Aorta (tissue), 5 donors: Measurements from ENCODE around the gene C19orf73. TPM values are rescaled to one million over a fixed set of nuclear protein-coding genes. Genes with fewer than 3 reads are reported as not detected.
A peak's percentile ranks its signal among the peaks of the same experiment; 100 is the strongest.
"Not testable (repeated sequence)": the region's sequence is repeated elsewhere in the genome, so short reads cannot be mapped to it uniquely, and the experiment has no call there.

Experiments
- ATAC-seq: fragments of 200-7000 bp; cut with Tn5 transposase; one replicate; pipeline ENCODE4 v1.9.1; 2022; ENCODE audit warnings: moderate library complexity; ENCODE audit not compliant: low FRiP score
- DNase-seq, 2 donors: peaks; one replicate each; pipeline ENCODE4 v3.0.0-alpha.2; 2020
- H3K27ac ChIP-seq, 2 donors: one replicate each; pipeline ENCODE4 v1.5.1; 2013; ENCODE audit warnings: low read length in 2 of 2, mild to moderate bottlenecking in 2 of 2, moderate library complexity in 2 of 2, control low read depth in 1 of 2, inconsistent platforms in 1 of 2, low read depth in 1 of 2
- H3K27me3 ChIP-seq, 2 donors: one replicate each; pipeline ENCODE4 v1.6.1; 2013; ENCODE audit warnings: control low read depth in 1 of 2, low read length in 1 of 2, mild to moderate bottlenecking in 1 of 2, moderate library complexity in 1 of 2; ENCODE audit not compliant: insufficient read depth in 2 of 2, control insufficient read depth in 1 of 2
- H3K36me3 ChIP-seq, 2 donors: one replicate each; pipeline ENCODE4 v1.6.1; 2013; ENCODE audit warnings: control low read depth in 1 of 2, low read length in 1 of 2, mild to moderate bottlenecking in 1 of 2; ENCODE audit not compliant: insufficient read depth in 2 of 2, control insufficient read depth in 1 of 2
- H3K4me1 ChIP-seq, 2 donors: one replicate each; pipeline ENCODE4 v1.6.1; 2013; ENCODE audit warnings: low read length in 2 of 2, control low read depth in 1 of 2, mild to moderate bottlenecking in 1 of 2, moderate library complexity in 1 of 2; ENCODE audit not compliant: insufficient read depth in 2 of 2, control insufficient read depth in 1 of 2
- H3K4me3 ChIP-seq, 2 donors: one replicate each; pipeline ENCODE4 v1.5.1; 2013; ENCODE audit warnings: low read length in 2 of 2, control low read depth in 1 of 2, mild to moderate bottlenecking in 1 of 2
- H3K9me3 ChIP-seq: one replicate; pipeline ENCODE4 v1.6.1; 2013; ENCODE audit warnings: mild to moderate bottlenecking, low read length; ENCODE audit not compliant: control insufficient read depth
- WGBS, 2 donors: extraction: QIAGEN DNeasy Blood & Tissue Kit; methylation state at CpG; one replicate each; pipeline ENCODE4 v1.1.7; 2013; 5-methylcytosine and 5-hydroxymethylcytosine counted together
- intact Hi-C, 2 donors: fragments of 100-400 bp; cut with DNase I; formaldehyde crosslinking; loops; one replicate each; pipeline versions ENCODE4 v1.14.2 to v1.15.0; 2022
- polyA plus RNA-seq, 2 donors: library from polyadenylated mRNA; stranded (reverse); fragments of 200-250 nt; gene quantifications; one replicate each; pipeline ENCODE4 v1.2.3, GENCODE V29; 2013
- total RNA-seq, 2 donors: library from RNA; stranded (reverse); fragmentation: NEBNext Ultra II Directional; extraction: Animal tissue kit (Norgen Biotek cat#: 25700); gene quantifications; one replicate each; pipeline ENCODE4 v1.2.1, GENCODE V29; 2021
- donor health status: healthy with polysubstance abuse.
- donor health status: Bipolar disorder and iron deficiency.
- donor health status: DM: no; HTN: no; CAD: no.
- donor health status: DM: no; HTN: no; CAD: no.
- donor health status: DM: yes; HTN: yes; CAD: no.

The C19orf73 gene
- total and polyA plus RNA-seq, 4 donors: 0.49 to 5.4 (median 0.86) TPM

DNA sequence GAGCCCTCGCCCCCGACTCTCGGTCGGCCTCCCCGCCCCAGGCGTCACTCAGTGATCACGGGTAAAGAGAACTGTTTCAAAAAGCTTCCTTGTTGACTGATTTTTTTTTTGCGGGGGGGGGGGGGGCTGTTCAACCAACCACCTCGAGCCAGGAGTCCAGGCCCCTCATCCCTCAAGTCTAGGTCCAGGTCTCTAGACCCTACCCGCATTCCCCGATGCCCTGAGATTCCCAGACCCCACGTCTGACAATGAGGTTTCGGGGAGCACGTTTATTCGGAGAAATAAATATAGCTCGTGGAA lies 32.0 kb upstream of the C19orf73 start:
- Histone ChIP-seq H3K36me3 (no peaks in the 10 kb centered on the region), H3K27me3 (no peaks in the 10 kb centered on the region), H3K4me1 (no peaks in the 10 kb centered on the region), H3K9me3 (no peaks in the 10 kb centered on the region), H3K27ac (no peak overlapping the region), H3K4me3 (peak overlapping the region; percentile 14 to 64)
- WGBS, 2 donors: 4 to 5% methylated on average over 16 of the region's 16 CpGs
- DNase-seq: no peak
- ATAC-seq: no peak
- intact Hi-C loops: loop anchor here (2.0 to 5.0 kb wide), 2 partner anchors 32 to 34 kb away; partner anchors contain the start of genes C19orf73 (in 2 of the 2) and PPFIA3 (in 2 of the 2)

GRCh38 chr19:49150106-49150943 lies 31.4 kb upstream of the C19orf73 start:
- DNase-seq (peak; percentile 89 to 93), ATAC-seq (peak; percentile 87)
- H3K4me3 ChIP-seq: peak overlapping the region; percentile 14 to 64
- H3K27me3 ChIP-seq: no peaks in the 10 kb centered on the region
- intact Hi-C loops: loop anchor here (2.0 to 5.0 kb wide), 2 partner anchors 32 to 33 kb away; partner anchors contain the start of genes C19orf73 (in 2 of the 2) and PPFIA3 (in 2 of the 2)
- H3K36me3 ChIP-seq: no peaks in the 10 kb centered on the region
- H3K27ac ChIP-seq: peak overlapping the region in 1 of 2 donors; percentile 3
- H3K4me1 ChIP-seq: no peaks in the 10 kb centered on the region
- 1% methylated on average over 54 to 75 of the region's 75 CpGs for WGBS, 2 donors
- H3K9me3 ChIP-seq: no peaks in the 10 kb centered on the region

GRCh38 chr19:49149652-49150105 lies 30.7 kb upstream of the C19orf73 start:
- H3K4me3 ChIP-seq: peak overlapping the region; percentile 14 to 64
- H3K36me3 ChIP-seq: no peaks in the 10 kb centered on the region
- ATAC-seq (peak; percentile 70), DNase-seq (peak; percentile 83 to 89)
- intact Hi-C loops: loop anchor here (2.0 to 10.0 kb wide), 5 partner anchors 31 to 155 kb away; partner anchors contain the start of genes C19orf73 (in 2 of the 2), PPFIA3 (in 2 of the 2), GYS1 (in 1 of the 2) and RUVBL2 (in 1 of the 2)
- WGBS, 2 donors: 0% methylated on average over 22 to 23 of the region's 23 CpGs
- H3K4me1 ChIP-seq: no peaks in the 10 kb centered on the region
- H3K27ac ChIP-seq: peak overlapping the region in 1 of 2 donors; percentile 17
- no peaks in the 10 kb centered on the region for H3K27me3 ChIP-seq
- H3K9me3 ChIP-seq: no peaks in the 10 kb centered on the region

DNA sequence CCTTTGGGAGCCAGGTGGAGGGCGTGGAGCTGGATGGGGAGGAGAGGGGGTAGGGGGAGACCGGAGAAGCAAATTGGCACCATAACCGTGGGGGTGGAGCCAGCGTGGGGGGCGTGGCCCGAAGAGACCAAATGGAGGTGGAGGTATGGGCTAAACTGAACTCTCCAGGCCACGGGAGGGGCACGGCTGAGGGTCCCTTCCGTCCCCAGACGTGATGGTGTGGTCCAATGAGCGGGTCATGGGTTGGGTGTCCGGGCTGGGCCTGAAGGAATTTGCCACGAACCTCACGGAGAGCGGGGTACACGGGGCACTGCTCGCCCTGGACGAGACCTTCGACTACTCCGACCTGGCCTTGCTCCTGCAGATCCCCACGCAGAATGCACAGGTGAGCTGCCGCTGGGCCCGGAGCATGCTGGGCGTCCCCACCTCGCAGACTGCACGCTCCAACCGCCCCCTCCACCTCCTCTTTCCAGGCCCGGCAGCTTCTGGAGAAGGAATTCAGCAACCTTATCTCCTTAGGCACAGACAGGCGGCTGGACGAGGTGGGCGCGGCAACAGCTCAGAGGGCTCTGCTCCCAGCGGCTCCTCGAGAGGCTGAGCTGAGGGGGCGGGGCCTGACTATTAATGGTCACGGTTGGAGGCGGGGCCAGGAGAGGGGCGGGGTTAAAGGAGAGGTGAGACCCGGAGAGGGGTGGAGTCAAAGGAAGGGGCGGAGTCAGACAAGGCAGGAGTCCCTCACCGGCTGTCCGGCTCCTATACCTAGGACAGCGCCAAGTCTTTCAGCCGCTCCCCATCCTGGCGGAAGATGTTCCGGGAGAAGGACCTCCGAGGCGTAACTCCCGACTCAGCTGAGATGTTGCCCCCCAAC lies 30.1 kb upstream of the C19orf73 start:
- DNase-seq (peak; percentile 98 to 99), ATAC-seq (peak; percentile 87)
- Histone ChIP-seq H3K4me3 (peak overlapping the region; percentile 14 to 64), H3K27me3 (no peaks in the 10 kb centered on the region), H3K4me1 (no peaks in the 10 kb centered on the region), H3K36me3 (no peaks in the 10 kb centered on the region), H3K9me3 (no peaks in the 10 kb centered on the region), H3K27ac (peak overlapping the region in 1 of 2 donors; percentile 17)
- intact Hi-C loops: loop anchor here (5.0 to 10.0 kb wide), 3 partner anchors 42 to 154 kb away; partner anchors contain the start of genes GYS1 (in 1 of the 2) and RUVBL2 (in 1 of the 2)
- WGBS, 2 donors: 1 to 2% methylated on average over 44 to 49 of the region's 49 CpGs

- WGBS, 2 donors: 75 to 81% methylated on average over 11 of the region's 11 CpGs
- Histone ChIP-seq H3K36me3 (no peaks in the 10 kb centered on the region), H3K4me3 (no peak overlapping the region), H3K27ac (no peak overlapping the region), H3K27me3 (no peaks in the 10 kb centered on the region), H3K9me3 (no peaks in the 10 kb centered on the region), H3K4me1 (no peaks in the 10 kb centered on the region)
- intact Hi-C loops: loop anchor here (5.0 to 10.0 kb wide), 3 partner anchors 41 to 153 kb away; partner anchors contain the start of genes GYS1 (in 1 of the 2) and RUVBL2 (in 1 of the 2)
- no peak for DNase-seq
- no peak for ATAC-seq
Measured at GRCh38 chr19:49148044-49148682, 29.2 kb upstream of the C19orf73 start.

GRCh38 chr19:49146408-49146770 lies 27.4 kb upstream of the C19orf73 start:
- intact Hi-C loops: loop anchor here (5.0 to 10.0 kb wide), 3 partner anchors 39 to 152 kb away; partner anchors contain the start of genes GYS1 (in 1 of the 2) and RUVBL2 (in 1 of the 2)
- 4 to 5% methylated on average over 7 of the region's 7 CpGs for WGBS, 2 donors
- not testable (repeated sequence) for H3K4me1 ChIP-seq

DNA sequence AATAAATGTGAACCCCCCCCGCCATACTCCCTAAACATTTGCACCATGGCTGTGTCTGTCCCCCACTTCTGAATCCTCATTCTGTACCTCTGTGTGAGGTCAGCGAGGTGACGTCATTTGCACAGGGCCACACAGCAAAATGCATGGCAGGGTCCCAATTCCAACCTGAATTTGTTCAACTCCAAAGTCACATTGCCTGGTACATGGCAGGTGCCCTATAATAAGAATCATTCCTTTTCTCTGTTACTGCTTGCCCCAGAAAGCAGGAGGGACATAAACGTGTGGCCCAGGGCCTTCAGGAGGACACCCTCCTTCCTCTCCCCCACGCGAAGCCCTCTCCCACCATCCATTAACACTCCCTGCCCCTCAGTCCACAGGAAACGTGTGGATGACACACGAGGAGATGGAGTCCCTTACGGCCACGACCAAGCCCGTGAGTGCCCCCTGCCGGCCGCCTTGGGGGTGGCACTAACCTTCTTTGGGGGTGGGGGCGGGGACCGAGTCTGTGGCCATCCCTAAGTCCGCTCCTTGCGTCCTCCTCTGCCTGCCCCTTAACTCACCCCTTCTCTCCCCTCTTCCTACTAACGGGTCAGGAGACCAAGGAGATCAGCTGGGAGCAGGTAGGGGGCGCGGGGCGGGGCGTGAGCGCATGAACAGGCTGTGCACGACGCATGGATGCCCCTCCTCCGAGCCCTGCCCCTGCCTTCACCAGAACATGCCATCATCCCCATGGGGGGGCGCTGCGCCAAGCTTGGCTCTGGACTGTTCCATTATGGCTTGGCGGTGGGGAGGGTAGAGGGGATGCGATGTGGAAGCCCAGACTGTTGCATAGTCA lies 26.8 kb upstream of the C19orf73 start:
- Histone ChIP-seq H3K36me3 (no peaks in the 10 kb centered on the region), H3K27me3 (no peaks in the 10 kb centered on the region), H3K4me1 (no peaks in the 10 kb centered on the region), H3K9me3 (no peaks in the 10 kb centered on the region), H3K4me3 (no peak overlapping the region), H3K27ac (no peak overlapping the region)
- DNase-seq: peak; percentile 85 to 94
- peak; percentile 70 for ATAC-seq
- 5 to 6% methylated on average over 28 to 30 of the region's 30 CpGs for WGBS, 2 donors
- intact Hi-C loops: loop anchor here (5.0 to 10.0 kb wide), 3 partner anchors 38 to 151 kb away; partner anchors contain the start of genes GYS1 (in 1 of the 2) and RUVBL2 (in 1 of the 2)

More at GRCh38 chr19:49146408-49146770, 27.4 kb upstream of the C19orf73 start:
- not testable (repeated sequence) for H3K27me3 ChIP-seq, H3K4me3 ChIP-seq, H3K9me3 ChIP-seq, ATAC-seq, H3K36me3 ChIP-seq, H3K27ac ChIP-seq
- peak in 1 of 2 donors; percentile 75 for DNase-seq
